GM12872 (cell line): ENCODE measurements around the gene OR51A2.

Source experiments
- CTCF ChIP-seq: IDR thresholded peaks from 3 replicates; pipeline ENCODE4 v1.5.1; 2011; ENCODE audit warnings: low read depth, mild to moderate bottlenecking, low read length, moderate library complexity; ENCODE audit not compliant: insufficient read depth

Gene OR51A2

DNA sequence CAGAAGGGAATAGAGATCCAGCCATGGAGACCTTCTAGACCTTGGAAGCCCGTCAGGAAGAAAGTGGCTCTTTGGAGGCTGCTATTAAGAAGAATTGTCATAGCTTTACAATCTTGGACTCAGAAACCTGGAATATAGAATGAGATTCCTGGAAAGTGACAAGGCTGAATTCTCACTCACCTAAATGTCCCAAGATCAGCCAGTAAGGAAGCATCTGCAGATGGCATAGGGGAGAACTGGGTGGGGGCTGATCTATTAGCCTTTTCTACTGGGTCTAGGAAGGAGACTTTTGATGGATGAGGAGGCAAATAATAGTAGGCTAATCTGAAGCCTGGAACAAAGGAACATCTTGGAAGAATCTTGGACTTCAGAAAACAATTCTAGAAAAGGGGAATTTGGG is 31.3 kb downstream of the OR51A2 start, which contains the start of gene OR51G1:
Gene OR51G1, minus strand, starts transcription at position 101 of the 400 bp plus-strand sequence. Its CDS starts 0 bp downstream, at position 101.
- TF ChIP-seq CTCF = no peak

- TF ChIP-seq CTCF = no peak
Observed at GRCh38 chr11:4922304-4922703, 33.2 kb downstream of the OR51A2 start.

- no peak for TF ChIP-seq CTCF
Observed at GRCh38 chr11:4921796-4922195, 33.7 kb downstream of the OR51A2 start.

GRCh38 chr11:4919250-4919649 is 36.3 kb downstream of the OR51A2 start, which contains the start of gene OR51G2:
OR51G2 (minus strand) TSS chr11:4919350; CDS start chr11:4915663, 3,687 bp downstream.
- TF ChIP-seq CTCF = no peak

GRCh38 chr11:4916581-4916980 is 38.9 kb downstream of the OR51A2 start:
- no peak for TF ChIP-seq CTCF
